Retinal pigment epithelial cell (primary cell): ENCODE results near the gene HS2ST1.

Experiments
- DNase-seq: peaks from one replicate; pipeline ENCODE4 v3.0.0-alpha.2; 2010; ENCODE audit warnings: low read depth
- H3K4me3 ChIP-seq: 2 replicates; pipeline ENCODE4 v1.5.1; 2011; ENCODE audit warnings: mild to moderate bottlenecking, low read length, control low read depth, moderate library complexity
- TF ChIP-seq, protein P1 (sequence below): conservative IDR thresholded peaks from 2 replicates; pipeline ENCODE4 v1.5.1; 2011; ENCODE audit warnings: low read depth, low read length, control low read depth, inconsistent platforms

The HS2ST1 gene

DNA sequence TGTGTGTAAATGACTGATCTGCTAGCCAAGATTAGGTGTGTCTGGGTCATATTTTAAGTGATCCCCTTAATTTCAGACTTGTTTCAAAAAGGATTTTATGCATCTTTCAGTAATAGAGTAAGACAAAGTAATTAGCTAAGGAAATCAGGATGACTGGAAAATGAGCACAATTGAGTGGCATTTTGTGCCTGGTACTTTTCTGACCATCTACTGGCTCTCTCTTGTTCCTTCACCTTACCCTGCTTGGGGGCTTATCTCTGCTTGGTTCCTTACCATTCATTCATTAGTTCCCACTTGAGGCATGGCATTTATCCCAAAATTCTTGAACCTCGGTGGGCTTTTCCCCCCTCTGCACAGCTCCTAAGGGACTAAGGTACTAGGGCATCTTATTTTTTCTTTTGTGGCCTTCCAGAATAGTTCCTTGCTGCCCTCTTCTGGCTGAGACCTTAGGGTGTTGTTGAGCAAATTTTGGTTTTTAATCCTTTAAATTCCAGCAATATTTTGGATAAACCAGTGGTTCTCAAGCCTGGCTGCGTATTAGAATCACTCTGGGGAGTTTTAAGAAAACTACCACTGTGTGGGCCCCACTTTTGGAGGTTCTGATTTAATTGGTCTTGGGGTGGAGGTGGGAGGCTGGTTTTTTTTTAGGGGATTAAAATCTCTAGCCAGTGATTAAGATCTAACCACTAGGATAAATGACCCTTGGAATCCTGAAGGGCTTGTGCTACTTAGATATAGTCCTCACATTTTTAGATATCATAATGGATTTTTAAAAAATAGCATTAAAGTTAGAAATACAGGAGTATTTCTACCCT is 50.8 kb downstream of the HS2ST1 start:
- TF ChIP-seq, protein P1, sequence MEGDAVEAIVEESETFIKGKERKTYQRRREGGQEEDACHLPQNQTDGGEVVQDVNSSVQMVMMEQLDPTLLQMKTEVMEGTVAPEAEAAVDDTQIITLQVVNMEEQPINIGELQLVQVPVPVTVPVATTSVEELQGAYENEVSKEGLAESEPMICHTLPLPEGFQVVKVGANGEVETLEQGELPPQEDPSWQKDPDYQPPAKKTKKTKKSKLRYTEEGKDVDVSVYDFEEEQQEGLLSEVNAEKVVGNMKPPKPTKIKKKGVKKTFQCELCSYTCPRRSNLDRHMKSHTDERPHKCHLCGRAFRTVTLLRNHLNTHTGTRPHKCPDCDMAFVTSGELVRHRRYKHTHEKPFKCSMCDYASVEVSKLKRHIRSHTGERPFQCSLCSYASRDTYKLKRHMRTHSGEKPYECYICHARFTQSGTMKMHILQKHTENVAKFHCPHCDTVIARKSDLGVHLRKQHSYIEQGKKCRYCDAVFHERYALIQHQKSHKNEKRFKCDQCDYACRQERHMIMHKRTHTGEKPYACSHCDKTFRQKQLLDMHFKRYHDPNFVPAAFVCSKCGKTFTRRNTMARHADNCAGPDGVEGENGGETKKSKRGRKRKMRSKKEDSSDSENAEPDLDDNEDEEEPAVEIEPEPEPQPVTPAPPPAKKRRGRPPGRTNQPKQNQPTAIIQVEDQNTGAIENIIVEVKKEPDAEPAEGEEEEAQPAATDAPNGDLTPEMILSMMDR: peak; percentile 77
- DNase-seq: no peak
- no peak overlapping the region for H3K4me3 ChIP-seq

DNA sequence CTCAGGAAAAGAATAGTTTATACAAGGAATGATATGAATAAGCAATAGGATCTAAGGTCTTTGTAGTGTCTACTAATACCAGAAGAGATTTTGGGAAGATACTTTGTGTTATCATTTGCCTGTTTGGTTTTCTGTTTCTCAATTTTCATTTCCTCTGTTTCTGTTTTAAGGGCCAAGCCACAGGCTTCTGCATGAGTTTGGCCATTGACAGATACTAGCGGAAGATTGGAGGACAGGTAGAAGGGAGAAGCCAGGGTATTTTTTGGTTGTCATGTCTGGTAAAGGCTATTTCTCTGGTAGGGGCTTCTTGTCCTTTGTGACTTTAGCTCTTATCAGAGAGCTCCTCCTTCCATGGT is 51.4 kb downstream of the HS2ST1 start:
- TF ChIP-seq, protein P1: no peak
- DNase-seq: no peak

DNA sequence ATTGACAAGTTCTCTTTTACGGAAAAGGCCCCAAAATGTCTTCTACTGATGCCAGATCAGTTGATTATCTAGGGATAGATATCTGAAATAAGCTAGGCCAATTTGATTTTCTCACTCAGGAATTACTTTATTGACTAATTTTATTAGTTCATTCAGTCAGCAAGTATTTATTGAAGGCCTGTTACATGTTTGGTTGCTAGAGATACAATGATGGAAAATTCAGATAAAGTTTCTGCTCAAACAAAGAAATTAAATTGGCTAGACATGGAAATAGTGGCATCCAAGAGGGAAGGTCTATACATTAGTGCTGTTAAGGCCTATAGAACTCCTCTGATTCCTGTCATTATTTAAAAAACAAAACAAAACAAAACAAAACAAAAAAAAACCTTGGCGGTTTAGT is 56.5 kb downstream of the HS2ST1 start:
- no peak for DNase-seq
- no peak overlapping the region for H3K4me3 ChIP-seq
- TF ChIP-seq, protein P1: no peak

More for the DNA sequence above, 51.4 kb downstream of the HS2ST1 start:
- no peak overlapping the region for H3K4me3 ChIP-seq

DNA sequence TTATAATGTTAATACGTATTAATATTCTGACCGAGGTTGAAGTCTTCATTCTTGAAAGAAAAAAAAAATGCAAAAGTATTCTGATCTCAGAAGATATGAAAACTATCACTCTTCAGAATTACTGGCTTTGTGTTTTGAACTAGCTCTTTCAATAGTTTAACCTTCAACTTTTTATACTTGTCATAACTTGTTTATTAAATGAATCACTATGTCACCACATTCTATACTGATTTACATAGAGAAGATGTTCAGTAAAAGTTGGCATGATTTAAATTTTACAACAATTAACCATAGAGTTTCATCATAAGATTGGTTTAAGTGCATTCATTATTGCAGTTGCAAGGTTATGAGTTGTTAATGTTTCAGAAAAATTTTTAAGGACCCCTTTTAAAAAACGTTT is 57.3 kb downstream of the HS2ST1 start:
- no peak for DNase-seq
- TF ChIP-seq, protein P1: no peak
- H3K4me3 ChIP-seq: no peak overlapping the region

DNA sequence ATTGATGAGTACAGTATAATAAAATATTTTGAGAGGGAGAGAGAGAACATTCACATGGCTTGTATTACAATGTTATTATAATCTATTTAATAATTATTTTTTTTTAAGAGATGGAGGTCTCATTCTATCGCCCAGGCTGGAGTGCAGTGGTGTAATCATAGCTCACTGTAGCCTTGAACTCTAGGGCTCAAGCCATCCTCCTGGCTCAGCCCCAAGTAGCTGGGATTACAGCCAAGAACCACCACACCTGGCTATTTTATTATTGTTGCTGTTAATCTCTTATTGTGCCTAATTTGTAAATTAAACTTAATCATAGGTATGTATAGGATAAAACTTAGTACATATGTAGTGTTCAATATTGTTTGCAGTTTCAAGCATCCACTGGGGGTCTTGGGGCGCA is 57.8 kb downstream of the HS2ST1 start:
- TF ChIP-seq, protein P1: no peak
- no peak for DNase-seq
- H3K4me3 ChIP-seq: no peak overlapping the region

DNA sequence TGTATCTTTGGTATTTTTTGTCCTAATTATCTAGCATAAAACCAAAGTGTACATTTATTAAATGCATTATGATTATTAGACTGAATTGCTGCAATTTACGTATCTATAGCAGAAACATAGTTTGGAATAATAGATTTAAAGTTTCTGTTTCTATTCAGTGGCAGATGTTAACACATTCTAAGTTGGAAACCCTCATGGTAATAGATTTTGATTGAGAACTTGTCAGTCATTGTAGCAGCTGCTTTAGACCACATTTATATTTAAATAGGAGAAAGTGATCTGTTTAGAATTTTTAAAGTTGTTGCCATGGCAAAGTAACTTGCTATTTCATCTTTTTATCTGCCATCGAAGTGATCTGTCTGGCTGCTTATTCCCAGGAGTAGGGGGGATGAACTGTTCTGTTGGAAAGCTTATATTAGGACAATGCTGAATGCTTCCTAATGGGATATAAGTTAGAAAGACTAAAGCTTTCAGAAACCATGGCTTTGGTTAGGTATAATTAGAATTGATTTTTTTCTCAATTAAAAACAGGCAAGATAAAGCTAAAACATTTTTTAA is 61.6 kb downstream of the HS2ST1 start:
- TF ChIP-seq, protein P1: no peak
- H3K4me3 ChIP-seq: no peak overlapping the region
- DNase-seq: no peak

DNA sequence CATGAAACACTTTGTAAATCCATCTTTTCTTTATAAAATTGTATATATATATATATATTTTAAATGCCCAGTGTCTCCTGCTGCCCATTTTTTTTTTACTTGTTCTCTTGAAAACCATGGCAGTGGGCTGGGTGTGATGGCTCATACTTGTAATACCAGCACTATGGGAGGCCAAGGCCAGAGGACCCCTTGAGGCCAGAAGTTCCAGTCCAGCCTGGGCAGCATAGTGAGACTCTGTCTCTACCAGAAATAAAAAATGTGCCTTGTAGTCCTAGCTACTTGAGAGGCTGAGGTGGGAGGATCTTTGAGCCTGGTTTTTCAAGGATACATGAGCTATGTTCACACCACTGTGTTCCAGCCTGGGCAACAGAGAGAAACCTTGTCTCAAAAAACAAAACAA is 62.2 kb downstream of the HS2ST1 start:
- TF ChIP-seq, protein P1: no peak
- no peak for DNase-seq
- no peak overlapping the region for H3K4me3 ChIP-seq
